Daoy (cell line): ENCODE measurements around the gene SLC25A25. TPM values are rescaled to one million over a fixed set of nuclear protein-coding genes. Genes with fewer than 3 reads are reported as not detected.
"Not testable (repeated sequence)": the region's sequence is repeated elsewhere in the genome, so short reads cannot be mapped to it uniquely, and the experiment has no call there.

Source experiments
- DNase-seq: peaks from one replicate; pipeline ENCODE4 v3.0.0-alpha.2; 2015; ENCODE audit warnings: low read depth
- total RNA-seq: library from RNA; depleted of rRNA; stranded (reverse); fragments of >200 nt; shearing (Covaris generic); gene quantifications from 2 replicates; pipeline ENCODE4 v1.2.3, GENCODE V29; 2014

The SLC25A25 gene
- total RNA-seq, 1 experiment from 2014 or later: 30.5 TPM

GRCh38 chr9:128124873-128125579, 57.0 kb downstream of the SLC25A25 start:
- DNase-seq: peak; percentile 80

GRCh38 chr9:128125580-128126354, 57.7 kb downstream of the SLC25A25 start:
- no peak for DNase-seq

GRCh38 chr9:128127568-128127989, 59.5 kb downstream of the SLC25A25 start, which contains the start of gene PTGES2:
Gene PTGES2 (minus strand): TSS chr9:128127729. CDS start chr9:128127717, 12 bp downstream.
- peak; percentile 93 for DNase-seq

- peak; percentile 94 for DNase-seq
Measured at GRCh38 chr9:128127990-128128835, 60.2 kb downstream of the SLC25A25 start.

GRCh38 chr9:128128836-128129590, 61.0 kb downstream of the SLC25A25 start:
- no peak for DNase-seq

- not testable (repeated sequence) for DNase-seq
Measured at GRCh38 chr9:128129976-128130590, 62.1 kb downstream of the SLC25A25 start.

- DNase-seq: not testable (repeated sequence)
Measured at GRCh38 chr9:128130651-128131050, 62.6 kb downstream of the SLC25A25 start.

GRCh38 chr9:128131346-128131745, 63.3 kb downstream of the SLC25A25 start:
- DNase-seq: not testable (repeated sequence)

GRCh38 chr9:128132139-128132538, 64.1 kb downstream of the SLC25A25 start:
- DNase-seq: not testable (repeated sequence)

GRCh38 chr9:128135561-128135960, 67.5 kb downstream of the SLC25A25 start:
- peak; percentile 36 for DNase-seq

GRCh38 chr9:128136816-128137793, 69.1 kb downstream of the SLC25A25 start:
- DNase-seq: peak; percentile 85

- DNase-seq: no peak
Measured at GRCh38 chr9:128138001-128138400, 70.0 kb downstream of the SLC25A25 start.

GRCh38 chr9:128139621-128140020, 71.6 kb downstream of the SLC25A25 start:
- no peak for DNase-seq

- no peak for DNase-seq
Measured at GRCh38 chr9:128141604-128142003, 73.6 kb downstream of the SLC25A25 start.

GRCh38 chr9:128142061-128142460, 74.0 kb downstream of the SLC25A25 start:
- DNase-seq: no peak

- no peak for DNase-seq
Measured at GRCh38 chr9:128142596-128142995, 74.6 kb downstream of the SLC25A25 start.

GRCh38 chr9:128143525-128144238, 75.7 kb downstream of the SLC25A25 start:
- no peak for DNase-seq

GRCh38 chr9:128144239-128145181, 76.5 kb downstream of the SLC25A25 start:
- no peak for DNase-seq
